Chondrocyte (in vitro differentiated cells): ENCODE measurements around the gene HPCAL1. TPM values are rescaled to one million over a fixed set of nuclear protein-coding genes. Genes with fewer than 3 reads are reported as not detected.

ENCODE experiments used
- DNase-seq: peaks from one replicate; pipeline ENCODE4 v3.0.0; 2021; ENCODE audit warnings: mixed read lengths, low spot score
- H3K27ac Mint-ChIP-seq: one replicate; pipeline ENCODE4 v1.8.0; 2021; ENCODE audit warnings: mild to moderate bottlenecking, moderate library complexity, mixed read lengths; ENCODE audit not compliant: unreplicated experiment
- H3K27me3 Mint-ChIP-seq: 2 replicates; pipeline ENCODE4 v1.8.0; 2021; ENCODE audit warnings: low read depth, mixed read lengths
- H3K36me3 Mint-ChIP-seq: 2 replicates; pipeline ENCODE4 v1.8.0; 2021; ENCODE audit warnings: low read depth, mixed read lengths
- H3K4me1 Mint-ChIP-seq: 2 replicates; pipeline ENCODE4 v1.8.0; 2021; ENCODE audit warnings: low read depth, mild to moderate bottlenecking, mixed read lengths
- H3K4me3 Mint-ChIP-seq: one replicate; pipeline ENCODE4 v1.8.0; 2021; ENCODE audit warnings: mild to moderate bottlenecking, moderate library complexity, mixed read lengths; ENCODE audit not compliant: unreplicated experiment
- H3K9me3 Mint-ChIP-seq: 2 replicates; pipeline ENCODE4 v1.8.0; 2021; ENCODE audit warnings: low read depth, mixed read lengths
- total RNA-seq: library from RNA; stranded (reverse); gene quantifications from 3 replicates; pipeline ENCODE4 v1.2.1, GENCODE V29; 2021
- TF ChIP-seq, protein P1 (sequence below): fragments of 200-600 bp; sonication (generic); IDR thresholded peaks from 2 replicates; pipeline ENCODE4 v1.5.0; 2021; ENCODE audit warnings: antibody characterized with exemption, mild to moderate bottlenecking, moderate library complexity

HPCAL1 gene
- total RNA-seq, 1 donor from 2014 or later: 19.3 TPM

- Mint-ChIP-seq H3K27ac (no peak overlapping the region), H3K4me3 (no peak overlapping the region), H3K4me1 (no peaks in the 10 kb centered on the region), H3K27me3 (no peaks in the 10 kb centered on the region), H3K36me3 (no peaks in the 10 kb centered on the region), H3K9me3 (no peaks in the 10 kb centered on the region)
- peak; percentile 63 for DNase-seq
- TF ChIP-seq, protein P1, sequence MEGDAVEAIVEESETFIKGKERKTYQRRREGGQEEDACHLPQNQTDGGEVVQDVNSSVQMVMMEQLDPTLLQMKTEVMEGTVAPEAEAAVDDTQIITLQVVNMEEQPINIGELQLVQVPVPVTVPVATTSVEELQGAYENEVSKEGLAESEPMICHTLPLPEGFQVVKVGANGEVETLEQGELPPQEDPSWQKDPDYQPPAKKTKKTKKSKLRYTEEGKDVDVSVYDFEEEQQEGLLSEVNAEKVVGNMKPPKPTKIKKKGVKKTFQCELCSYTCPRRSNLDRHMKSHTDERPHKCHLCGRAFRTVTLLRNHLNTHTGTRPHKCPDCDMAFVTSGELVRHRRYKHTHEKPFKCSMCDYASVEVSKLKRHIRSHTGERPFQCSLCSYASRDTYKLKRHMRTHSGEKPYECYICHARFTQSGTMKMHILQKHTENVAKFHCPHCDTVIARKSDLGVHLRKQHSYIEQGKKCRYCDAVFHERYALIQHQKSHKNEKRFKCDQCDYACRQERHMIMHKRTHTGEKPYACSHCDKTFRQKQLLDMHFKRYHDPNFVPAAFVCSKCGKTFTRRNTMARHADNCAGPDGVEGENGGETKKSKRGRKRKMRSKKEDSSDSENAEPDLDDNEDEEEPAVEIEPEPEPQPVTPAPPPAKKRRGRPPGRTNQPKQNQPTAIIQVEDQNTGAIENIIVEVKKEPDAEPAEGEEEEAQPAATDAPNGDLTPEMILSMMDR: no peak
Observed at GRCh38 chr2:10318345-10318744, 15.6 kb downstream of the HPCAL1 start.

DNA sequence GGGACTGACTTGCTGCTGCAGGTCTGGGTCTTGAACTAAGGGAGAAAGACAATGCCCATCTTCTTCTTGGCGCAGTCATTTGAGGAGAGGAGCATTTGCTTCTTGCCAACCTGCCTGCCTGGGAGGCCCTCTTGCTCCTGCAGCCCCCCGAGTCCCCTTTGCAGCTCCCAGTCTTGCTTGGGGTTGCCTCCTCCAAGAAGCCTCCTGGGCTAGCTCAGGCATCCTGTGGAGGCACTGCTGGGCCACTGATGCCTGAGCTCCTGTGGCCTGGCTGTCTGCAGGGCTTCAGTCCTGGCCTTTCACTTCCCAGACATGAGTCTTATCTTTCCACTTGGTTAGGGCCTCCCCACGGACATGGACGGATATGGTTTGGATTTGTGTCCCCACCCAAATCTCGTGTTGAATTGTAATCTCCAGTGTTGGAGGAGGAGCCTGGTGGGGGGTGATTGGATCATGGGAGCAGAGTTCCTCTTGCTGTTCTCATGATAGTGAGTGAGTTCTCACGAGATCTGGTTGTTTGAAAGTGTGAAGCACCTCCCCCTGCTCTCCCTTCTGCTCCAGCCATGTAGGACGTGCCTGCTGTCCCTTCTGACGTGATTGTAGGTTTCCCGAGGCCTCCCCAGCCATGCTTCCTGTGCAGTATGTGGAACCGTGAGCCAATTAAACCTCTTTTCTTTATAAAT is 17.3 kb downstream of the HPCAL1 start:
- DNase-seq: peak; percentile 59
- TF ChIP-seq, protein P1: no peak
- H3K27me3 Mint-ChIP-seq: no peaks in the 10 kb centered on the region
- H3K27ac Mint-ChIP-seq: no peak overlapping the region
- no peaks in the 10 kb centered on the region for H3K9me3 Mint-ChIP-seq
- no peaks in the 10 kb centered on the region for H3K36me3 Mint-ChIP-seq
- H3K4me3 Mint-ChIP-seq: no peak overlapping the region
- no peaks in the 10 kb centered on the region for H3K4me1 Mint-ChIP-seq

- TF ChIP-seq, protein P1: no peak
- Mint-ChIP-seq H3K27ac (no peak overlapping the region), H3K4me1 (no peaks in the 10 kb centered on the region), H3K4me3 (no peak overlapping the region), H3K36me3 (no peaks in the 10 kb centered on the region), H3K9me3 (no peaks in the 10 kb centered on the region), H3K27me3 (no peaks in the 10 kb centered on the region)
- DNase-seq: peak; percentile 36
Observed at GRCh38 chr2:10320575-10320931, 17.8 kb downstream of the HPCAL1 start.

- Mint-ChIP-seq H3K27me3 (no peaks in the 10 kb centered on the region), H3K9me3 (no peaks in the 10 kb centered on the region), H3K4me1 (no peaks in the 10 kb centered on the region), H3K27ac (no peak overlapping the region), H3K36me3 (no peaks in the 10 kb centered on the region), H3K4me3 (no peak overlapping the region)
- TF ChIP-seq, protein P1: no peak
- no peak for DNase-seq
Observed at GRCh38 chr2:10320933-10321332, 18.2 kb downstream of the HPCAL1 start.

DNA sequence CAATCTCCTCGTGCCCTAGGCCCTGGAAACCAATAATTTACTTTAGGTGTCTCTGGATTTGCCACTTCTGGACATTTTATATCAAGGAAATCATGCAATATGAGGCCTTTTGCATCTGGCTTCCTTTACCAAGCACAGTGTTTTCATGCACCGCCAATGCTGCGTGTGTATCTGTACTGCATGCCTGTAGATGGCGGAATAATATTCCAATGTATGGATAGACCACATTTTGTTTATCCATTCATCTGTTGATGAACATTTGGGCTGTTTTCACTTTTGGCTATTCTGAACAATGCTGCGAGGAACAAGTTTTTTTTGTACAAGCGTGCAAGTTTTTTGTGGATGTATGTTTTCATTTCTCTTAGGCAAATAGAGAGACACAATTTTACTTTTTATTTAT is 18.9 kb downstream of the HPCAL1 start:
- Mint-ChIP-seq H3K27me3 (no peaks in the 10 kb centered on the region), H3K9me3 (no peaks in the 10 kb centered on the region), H3K27ac (no peak overlapping the region), H3K4me1 (peaks cover under 1% of the 10 kb centered on the region), H3K4me3 (no peak overlapping the region), H3K36me3 (no peaks in the 10 kb centered on the region)
- DNase-seq: no peak
- TF ChIP-seq, protein P1: peak; percentile 22
